SK-N-SH (cell line): ENCODE data around the gene DLX2.

Experiments
- CTCF ChIP-seq: fragments of 200-600 bp; sonication (generic); IDR thresholded peaks from 2 replicates; pipeline ENCODE4 v1.6.1; 2017; ENCODE audit warnings: antibody characterized with exemption, mild to moderate bottlenecking, moderate library complexity
- EP300 ChIP-seq, 2 experiments: IDR thresholded peaks; 2 replicates each; pipeline versions ENCODE4 v1.4.0 to v1.6.1; 2012; ENCODE audit warnings: borderline replicate concordance in 1 of 2, low read depth in 1 of 2, low read length in 1 of 2
- FOSL2 ChIP-seq: IDR thresholded peaks from 2 replicates; pipeline ENCODE4 v1.4.0; 2012; ENCODE audit warnings: low read depth, mild to moderate bottlenecking, moderate library complexity, borderline replicate concordance
- FOXM1 ChIP-seq: IDR thresholded peaks from 2 replicates; pipeline ENCODE4 v1.4.0; 2012; ENCODE audit warnings: low read depth, mild to moderate bottlenecking
- MAX ChIP-seq: IDR thresholded peaks from 2 replicates; pipeline ENCODE4 v1.4.0; 2012; ENCODE audit warnings: low read depth
- NFIC ChIP-seq: IDR thresholded peaks from 2 replicates; pipeline ENCODE4 v1.4.0; 2012; ENCODE audit warnings: borderline replicate concordance
- PBX3 ChIP-seq: IDR thresholded peaks from 2 replicates; pipeline ENCODE4; 2012
- POLR2AphosphoS5 ChIP-seq: IDR thresholded peaks from 2 replicates; pipeline ENCODE4 v1.6.1; 2012; ENCODE audit warnings: low read depth, low read length
- REST ChIP-seq: IDR thresholded peaks from 2 replicates; pipeline ENCODE4 v1.6.1; 2012; ENCODE audit warnings: mild to moderate bottlenecking, low read depth, low read length, moderate library complexity
- RFX5 ChIP-seq: IDR thresholded peaks from 2 replicates; pipeline ENCODE4 v1.6.1; 2012; ENCODE audit warnings: mild to moderate bottlenecking, improper control_type of control experiment, low read length
- TAF1 ChIP-seq: IDR thresholded peaks from 2 replicates; pipeline ENCODE4 v1.6.1; 2012; ENCODE audit warnings: low read depth, mild to moderate bottlenecking, low read length, moderate library complexity, borderline replicate concordance

- TF ChIP-seq CTCF, result no peak
- TF ChIP-seq POLR2AphosphoS5, result no peak
- no peak for TF ChIP-seq TAF1
- TF ChIP-seq MAX, result no peak
- TF ChIP-seq REST, result no peak
- TF ChIP-seq FOXM1, result no peak
- TF ChIP-seq EP300 (IDR thresholded peaks at IDR 0.05; ENCODE audit: borderline replicate concordance in 1 of 2, low read depth in 1 of 2, low read length in 1 of 2), result no peak
- no peak for TF ChIP-seq RFX5
- no peak for TF ChIP-seq FOSL2
- no peak for TF ChIP-seq NFIC
- TF ChIP-seq PBX3, result no peak
Observed at GRCh38 chr2:172083628-172084394, 18.9 kb downstream of the DLX2 start.
